OCI-LY1 (cell line): ENCODE measurements around the gene FADS6.

ENCODE experiments used
- CTCF ChIP-seq: fragments of 200-600 bp; sonication (generic), shearing (Covaris generic); IDR thresholded peaks from 2 replicates; pipeline ENCODE4 v1.5.1; 2017; ENCODE audit warnings: mild to moderate bottlenecking, antibody characterized with exemption, low read length, moderate library complexity, mixed read lengths
- EZH2 ChIP-seq: fragments of 200-600 bp; sonication (generic), shearing (Covaris generic); IDR thresholded peaks from 2 replicates; pipeline ENCODE4 v1.8.0; 2017; ENCODE audit warnings: borderline replicate concordance, mixed run types, mild to moderate bottlenecking, antibody characterized with exemption, low read length, moderate library complexity, mixed read lengths

GRCh38 chr17:74881073-74881472, 12.4 kb downstream of the FADS6 start:
- no peak for TF ChIP-seq CTCF
- no peak for TF ChIP-seq EZH2
